DMS53 treated with DMSO at 0.1 percent for 48 hours (cell line): ENCODE data around the gene CDK6.
A peak's percentile ranks its signal among the peaks of the same experiment; 100 is the strongest.

Source experiments
- DNase-seq: peaks from one replicate; lab custom pipeline; 2025; ENCODE audit not compliant: unreplicated experiment; lab: John Stamatoyannopoulos, UW

The CDK6 gene

DNA sequence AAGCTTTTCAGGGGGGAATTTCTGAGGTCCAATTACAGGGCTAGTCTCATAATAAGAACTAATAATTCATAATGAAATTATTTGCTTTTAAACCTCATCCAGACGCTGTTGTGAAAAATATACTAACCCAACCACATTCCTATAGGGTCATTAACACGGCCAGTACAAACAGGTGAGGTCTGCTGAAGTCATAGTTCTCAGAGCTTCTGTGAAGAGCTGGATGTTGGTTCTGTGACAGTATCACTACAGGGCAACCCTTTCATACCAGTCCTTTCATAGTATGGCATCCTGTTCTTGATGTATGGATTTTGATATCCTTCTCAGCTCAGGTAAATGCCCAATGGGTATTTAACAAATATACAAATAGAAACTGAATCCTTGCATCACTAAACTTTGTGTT lies 183.8 kb downstream of the CDK6 start:
- DNase-seq, result no peak

DNA sequence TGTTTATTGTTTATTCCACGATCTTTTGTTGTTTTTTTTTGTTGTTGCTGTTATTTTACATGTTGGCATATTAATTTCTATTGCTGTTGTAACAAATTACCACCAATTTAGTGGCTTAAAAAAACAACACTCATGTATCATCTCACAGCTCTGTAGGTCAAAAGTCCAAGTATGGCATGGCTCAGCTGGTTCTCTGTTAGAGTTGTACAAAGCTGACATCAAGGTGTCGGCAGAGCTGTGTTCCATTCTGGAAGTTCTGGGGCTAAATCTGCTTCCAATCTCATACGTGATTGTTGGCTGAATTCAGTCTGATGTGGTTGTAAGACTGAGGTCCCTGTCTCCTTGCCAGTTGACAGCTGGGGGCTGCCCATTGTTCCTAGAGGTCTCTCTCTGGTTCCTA lies 186.0 kb downstream of the CDK6 start:
- DNase-seq, result no peak

GRCh38 chr7:92648067-92648466 lies 188.3 kb downstream of the CDK6 start:
- DNase-seq, result no peak

DNA sequence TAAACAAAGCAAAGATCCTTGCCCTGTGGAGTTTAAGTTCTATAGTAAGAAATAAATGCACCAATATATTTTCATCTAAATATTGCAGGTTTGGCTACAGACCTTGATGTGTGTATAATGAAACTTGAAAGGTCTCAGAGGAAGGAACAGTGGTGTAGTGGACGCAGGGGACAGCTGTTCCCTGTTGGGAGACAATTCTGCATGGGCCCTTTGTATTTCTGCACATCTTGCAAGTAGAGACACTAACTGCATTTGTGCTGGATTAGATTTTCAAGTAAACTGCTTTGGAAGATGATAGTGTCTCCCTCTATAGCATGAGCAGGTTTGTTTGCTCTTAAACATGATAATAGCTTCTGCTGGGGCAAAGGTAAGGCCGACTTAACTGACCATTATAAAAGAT lies 188.7 kb downstream of the CDK6 start:
- DNase-seq, result no peak

- DNase-seq, result no peak
Measured at GRCh38 chr7:92647011-92647625, 189.3 kb downstream of the CDK6 start.

DNA sequence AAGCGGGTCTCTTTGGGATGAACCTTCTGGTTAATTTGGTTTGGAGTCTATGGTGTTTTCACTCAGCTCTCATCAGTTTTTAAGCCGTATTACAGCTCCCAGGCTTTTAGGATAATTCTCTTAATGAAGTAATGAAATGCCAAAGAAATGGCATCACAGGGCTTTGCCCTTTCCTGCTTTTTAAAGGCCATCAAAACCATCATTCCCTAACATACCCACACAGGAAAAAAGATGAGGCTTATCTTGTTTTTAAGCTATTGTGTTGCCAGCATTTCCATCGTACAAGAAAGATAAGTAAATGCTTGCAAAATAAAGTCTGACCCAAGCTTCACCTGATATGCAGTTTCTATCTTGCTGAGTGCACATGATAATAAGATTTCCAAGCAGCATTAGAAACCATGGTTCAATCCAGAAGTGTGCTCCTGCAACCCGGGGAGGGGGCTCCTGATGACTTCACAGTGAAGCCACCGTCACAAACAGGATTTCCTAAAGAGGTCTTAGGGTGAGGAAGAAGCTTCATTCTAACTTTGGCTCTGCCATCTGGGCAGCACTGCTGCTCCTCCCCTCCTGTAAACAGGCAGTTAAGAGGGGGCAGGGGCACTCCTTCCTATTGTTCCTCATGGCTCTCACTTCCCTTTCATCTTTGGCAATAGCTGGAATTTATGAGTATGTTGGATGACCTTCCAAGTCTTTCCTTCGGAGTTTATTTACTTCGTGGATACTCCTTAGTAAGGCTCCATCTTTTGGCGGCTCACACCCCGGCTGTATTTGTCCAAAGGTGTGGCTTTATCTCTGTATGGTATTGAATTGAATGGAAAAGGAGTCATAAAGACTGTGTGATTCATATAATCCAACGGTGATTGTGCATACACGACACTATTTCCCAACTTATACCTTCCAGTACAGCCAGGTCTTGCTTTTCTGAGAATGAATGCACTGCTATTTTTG lies 191.0 kb downstream of the CDK6 start:
- peak; percentile 44 for DNase-seq

- no peak for DNase-seq
Measured at GRCh38 chr7:92644406-92645113, 191.8 kb downstream of the CDK6 start.

GRCh38 chr7:92643821-92644220 lies 192.6 kb downstream of the CDK6 start:
- DNase-seq, result no peak

GRCh38 chr7:92641921-92642511 lies 194.4 kb downstream of the CDK6 start:
- no peak for DNase-seq

- DNase-seq, result no peak
Measured at GRCh38 chr7:92639966-92640365, 196.4 kb downstream of the CDK6 start.

DNA sequence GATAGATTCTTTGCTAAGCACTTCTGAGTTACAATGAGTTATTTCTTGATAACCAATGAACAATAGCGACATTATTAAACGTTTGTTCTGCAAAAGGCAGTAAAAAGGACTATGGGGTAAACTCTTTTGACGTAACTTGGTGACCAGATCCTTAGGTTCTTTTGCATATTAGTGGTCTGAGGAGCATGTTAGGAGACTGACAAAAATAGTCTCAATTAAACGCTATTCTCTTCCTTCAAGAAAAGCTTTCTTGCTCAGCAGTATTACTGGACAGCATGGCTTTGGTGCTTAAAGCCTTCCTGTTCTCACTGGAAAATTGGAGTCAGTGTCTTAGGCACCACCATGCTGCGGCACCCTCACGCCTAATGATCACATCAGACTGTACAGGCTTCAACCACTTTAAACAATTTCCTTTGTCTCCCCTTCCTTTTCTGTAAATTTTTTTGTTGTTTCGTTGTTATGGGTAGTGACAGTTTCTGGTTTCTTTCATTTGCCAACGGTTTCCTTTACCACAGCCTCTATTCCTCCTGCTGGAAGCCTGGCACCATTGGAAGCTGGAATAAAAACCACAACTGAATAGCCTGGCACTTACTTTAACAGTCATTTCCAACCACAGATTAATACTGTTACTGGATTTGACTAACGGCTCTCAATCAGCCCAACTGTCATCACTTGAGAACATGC lies 197.0 kb downstream of the CDK6 start:
- DNase-seq, result no peak

- DNase-seq, result no peak
Measured at GRCh38 chr7:92636018-92636560, 200.3 kb downstream of the CDK6 start.

GRCh38 chr7:92635538-92635937 lies 200.8 kb downstream of the CDK6 start:
- no peak for DNase-seq

DNA sequence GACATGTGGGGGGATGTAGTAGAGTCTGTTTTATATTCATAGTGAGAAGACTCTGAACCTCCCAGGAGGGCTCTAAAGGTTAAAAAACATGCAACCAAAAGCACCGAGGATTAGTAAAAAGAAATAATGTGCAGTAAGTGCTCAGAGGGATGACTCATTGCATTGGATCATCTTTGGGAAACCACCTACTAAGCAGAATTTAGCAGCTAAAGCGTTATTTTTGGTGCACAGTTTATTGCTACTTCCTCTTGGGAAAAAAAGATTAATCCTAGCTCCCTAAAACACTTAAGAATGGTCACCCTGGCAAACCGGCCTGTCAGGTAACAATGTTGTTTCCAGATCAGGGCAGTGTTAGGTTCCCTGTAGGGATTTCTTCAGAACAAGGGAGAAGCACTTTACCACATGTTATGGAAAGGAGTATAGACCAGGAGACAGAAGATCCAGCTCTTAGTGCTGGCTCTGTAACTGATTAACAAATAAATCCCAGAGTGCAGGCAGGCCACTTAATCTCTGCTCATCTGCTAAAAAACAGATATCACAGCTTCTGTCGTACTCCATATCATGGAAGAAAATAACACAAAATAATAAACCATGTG lies 201.4 kb downstream of the CDK6 start:
- peak; percentile 86 for DNase-seq

- no peak for DNase-seq
Measured at GRCh38 chr7:92634205-92634604, 202.2 kb downstream of the CDK6 start.

GRCh38 chr7:92633211-92633906 lies 203.0 kb downstream of the CDK6 start:
- DNase-seq, result peak; percentile 95

- DNase-seq, result no peak
Measured at GRCh38 chr7:92632791-92633190, 203.6 kb downstream of the CDK6 start.

- DNase-seq, result no peak
Measured at GRCh38 chr7:92631850-92632487, 204.4 kb downstream of the CDK6 start.
